Measurements from ENCODE around the gene RPL36AL. TPM values are rescaled to one million over a fixed set of nuclear protein-coding genes. Genes with fewer than 3 reads are reported as not detected.
A peak's percentile ranks its signal among the peaks of the same experiment; 100 is the strongest.

RPL36AL gene
- total RNA-seq, 2 experiments from 2014 or later, result 238 to 254 TPM

DNA sequence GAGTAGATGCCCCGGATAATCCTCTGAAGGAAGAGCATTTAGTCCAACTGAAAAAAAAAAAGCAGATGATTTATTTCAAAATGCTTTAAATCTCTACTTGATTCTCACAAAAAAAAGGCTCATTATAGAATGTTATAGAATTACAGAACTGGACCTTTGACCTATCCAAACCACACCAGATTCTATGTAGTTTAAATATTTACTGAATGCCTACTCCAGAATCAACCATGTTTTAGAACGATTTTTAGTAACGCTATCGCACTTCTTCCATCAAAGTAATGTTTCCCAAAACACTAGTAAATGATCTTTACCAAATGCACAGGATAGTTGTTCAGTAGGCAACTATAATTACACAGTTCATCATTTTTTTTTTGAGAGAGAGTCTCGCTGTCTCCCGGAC lies 36.8 kb downstream of the RPL36AL start:
- peak overlapping the region; percentile 70 for H3K27ac Mint-ChIP-seq
- no peak for DNase-seq
- H3K4me1 Mint-ChIP-seq, result peaks cover 56% of the 10 kb centered on the region
- peak overlapping the region; percentile 94 for H3K4me3 Mint-ChIP-seq
- H3K9me3 Mint-ChIP-seq, result no peaks in the 10 kb centered on the region
- no peak for ATAC-seq (ENCODE audit: low read depth)
- H3K36me3 Mint-ChIP-seq, result peaks cover 54% of the 10 kb centered on the region
- POLR2A ChIA-PET, result interaction anchor here (1.1 to 5.1 kb wide), 2 partner anchors 15 to 37 kb away, joined by 3 to 57 read pairs; partner anchors contain the start of genes LRR1, MGAT2 and RPL36AL
- H3K27me3 Mint-ChIP-seq, result no peaks in the 10 kb centered on the region

GRCh38 chr14:49582113-49582977 lies 38.1 kb downstream of the RPL36AL start:
- POLR2A ChIA-PET, result interaction anchor here (1.1 kb wide), 1 partner anchor 16 kb away, joined by 3 read pairs; the partner anchor contains the start of gene LRR1
- H3K4me1 Mint-ChIP-seq, result peaks cover 58% of the 10 kb centered on the region
- ATAC-seq (ENCODE audit: low read depth) (no peak), DNase-seq (no peak)
- H3K4me3 Mint-ChIP-seq, result no peak overlapping the region
- H3K27me3 Mint-ChIP-seq, result no peaks in the 10 kb centered on the region
- H3K27ac Mint-ChIP-seq, result peak overlapping the region; percentile 30
- no peaks in the 10 kb centered on the region for H3K9me3 Mint-ChIP-seq
- peaks cover 62% of the 10 kb centered on the region for H3K36me3 Mint-ChIP-seq

DNA sequence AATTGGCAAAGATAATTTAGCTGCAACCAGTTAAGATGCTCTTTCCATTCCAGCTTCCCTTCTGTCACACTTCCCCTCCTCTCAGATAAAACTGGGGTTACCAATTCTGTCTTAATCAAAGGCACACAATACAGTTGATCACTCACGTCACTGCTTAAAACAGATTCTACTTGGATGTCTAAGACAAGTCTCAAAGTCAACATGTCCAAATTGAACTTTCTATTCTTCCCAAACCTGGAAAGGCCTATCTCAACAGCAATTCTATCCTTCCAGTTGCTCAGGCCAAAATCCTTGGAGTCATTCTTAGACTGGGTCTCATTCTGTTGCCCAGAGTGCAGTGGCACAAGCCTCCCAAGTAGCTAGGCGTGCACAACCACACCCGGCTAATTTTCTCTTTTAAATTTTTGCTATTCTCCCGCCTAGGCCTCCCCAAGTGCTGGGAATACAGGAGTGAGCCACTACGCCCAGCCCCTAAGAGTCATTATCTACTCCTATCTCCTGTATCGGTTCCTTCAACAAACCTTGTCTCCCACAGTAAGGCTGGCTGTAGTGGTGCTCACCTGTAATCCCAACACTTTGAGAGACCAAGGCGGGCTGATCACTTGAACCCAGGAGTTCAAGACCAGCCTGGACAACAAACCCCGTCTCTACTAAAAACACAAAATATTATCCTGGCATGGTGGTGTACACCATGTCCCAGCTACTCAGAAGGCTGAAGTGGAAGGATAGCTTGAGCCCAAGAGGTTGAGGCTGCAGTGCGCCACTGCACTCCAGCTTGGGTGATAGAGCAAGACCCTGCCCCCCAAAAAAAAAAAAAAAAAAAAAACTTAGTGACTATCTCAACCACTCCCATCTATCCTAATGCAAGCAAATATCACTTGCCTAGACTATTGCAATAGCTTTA lies 39.0 kb downstream of the RPL36AL start:
- ATAC-seq (ENCODE audit: low read depth) (no peak), DNase-seq (no peak)
- Mint-ChIP-seq H3K4me1 (peaks cover 52% of the 10 kb centered on the region), H3K27me3 (no peaks in the 10 kb centered on the region), H3K4me3 (no peak overlapping the region), H3K27ac (peak overlapping the region; percentile 23), H3K9me3 (no peaks in the 10 kb centered on the region), H3K36me3 (peaks cover 69% of the 10 kb centered on the region)
- POLR2A ChIA-PET, result no interaction called here

GRCh38 chr14:49579841-49580240 lies 40.6 kb downstream of the RPL36AL start:
- DNase-seq, result no peak
- H3K27ac Mint-ChIP-seq, result peak overlapping the region; percentile 19
- peaks cover 48% of the 10 kb centered on the region for H3K4me1 Mint-ChIP-seq
- no peaks in the 10 kb centered on the region for H3K9me3 Mint-ChIP-seq
- H3K4me3 Mint-ChIP-seq, result no peak overlapping the region
- POLR2A ChIA-PET, result no interaction called here
- peaks cover 72% of the 10 kb centered on the region for H3K36me3 Mint-ChIP-seq
- H3K27me3 Mint-ChIP-seq, result no peaks in the 10 kb centered on the region
- ATAC-seq (ENCODE audit: low read depth), result no peak

DNA sequence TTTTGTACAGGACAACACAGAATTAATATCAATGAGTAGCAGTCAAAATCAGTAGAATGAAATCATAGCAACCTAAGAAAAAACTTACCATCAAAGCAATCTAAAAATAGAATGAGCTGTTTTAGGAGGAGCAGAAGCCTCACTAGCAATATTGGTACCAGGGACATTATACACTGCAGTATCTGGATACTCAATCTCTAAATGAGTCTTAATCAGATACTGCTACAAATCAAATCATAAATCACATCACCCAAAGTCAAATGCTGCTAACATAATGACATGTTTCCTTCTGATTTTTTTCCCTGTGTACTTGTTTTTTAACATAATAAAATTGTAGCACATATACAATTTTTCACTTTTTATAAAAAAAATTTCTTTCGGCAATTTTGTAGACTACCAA lies 42.3 kb downstream of the RPL36AL start:
- Mint-ChIP-seq H3K4me3 (no peak overlapping the region), H3K9me3 (peaks cover 2% of the 10 kb centered on the region), H3K27ac (no peak overlapping the region), H3K27me3 (no peaks in the 10 kb centered on the region), H3K36me3 (peaks cover 69% of the 10 kb centered on the region), H3K4me1 (peaks cover 34% of the 10 kb centered on the region)
- POLR2A ChIA-PET, result interaction anchor here (0.5 to 0.7 kb wide), 2 partner anchors 10 to 330 kb away, joined by 3 read pairs; no protein-coding TSS in a partner anchor
- ATAC-seq (ENCODE audit: low read depth) (no peak), DNase-seq (no peak)

DNA sequence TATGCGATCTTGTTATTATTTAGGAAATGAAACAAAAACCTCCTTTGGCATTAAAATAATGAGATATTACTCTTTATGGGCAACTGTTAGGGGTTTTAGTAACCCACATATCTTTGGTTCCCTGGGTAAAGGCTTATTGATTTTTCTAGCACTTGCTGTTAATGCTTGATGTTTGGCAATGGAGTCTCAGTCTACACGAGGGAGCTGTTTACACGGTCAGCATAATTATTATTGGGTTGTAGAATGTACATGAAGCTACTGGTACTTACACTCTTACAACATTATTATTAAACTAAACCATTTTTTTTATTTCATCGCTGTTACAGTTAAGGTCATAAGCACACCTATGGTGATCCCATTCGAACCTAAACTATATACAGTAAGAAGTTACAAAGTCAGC lies 46.4 kb downstream of the RPL36AL start:
- H3K27ac Mint-ChIP-seq, result no peak overlapping the region
- ATAC-seq (ENCODE audit: low read depth) (no peak), DNase-seq (no peak)
- H3K9me3 Mint-ChIP-seq, result peaks cover 4% of the 10 kb centered on the region
- H3K36me3 Mint-ChIP-seq, result peaks cover 64% of the 10 kb centered on the region
- no peaks in the 10 kb centered on the region for H3K27me3 Mint-ChIP-seq
- no peak overlapping the region for H3K4me3 Mint-ChIP-seq
- POLR2A ChIA-PET, result no interaction called here
- peaks cover 9% of the 10 kb centered on the region for H3K4me1 Mint-ChIP-seq

DNA sequence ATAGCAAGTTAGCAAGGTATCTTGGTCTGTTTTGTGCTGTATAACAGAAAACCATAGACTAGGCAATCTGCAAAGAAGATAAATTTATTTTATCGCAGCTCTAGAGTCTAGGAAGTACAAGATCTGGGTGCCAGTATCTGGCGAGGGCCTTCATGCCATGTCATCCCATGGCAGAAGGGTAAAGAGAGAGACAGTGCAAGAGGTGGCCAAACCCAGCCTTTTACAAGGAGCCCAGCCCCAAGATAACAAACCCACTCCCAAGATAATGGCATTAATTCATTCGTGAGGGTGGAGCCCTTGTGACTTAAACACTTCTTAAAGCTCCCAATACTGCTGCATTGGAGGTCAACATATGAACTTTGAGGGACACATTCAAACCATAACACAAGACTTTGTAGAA lies 51.1 kb downstream of the RPL36AL start:
- Mint-ChIP-seq H3K4me1 (no peaks in the 10 kb centered on the region), H3K27me3 (no peaks in the 10 kb centered on the region), H3K27ac (no peak overlapping the region), H3K4me3 (no peak overlapping the region), H3K36me3 (peaks cover 34% of the 10 kb centered on the region), H3K9me3 (peaks cover 3% of the 10 kb centered on the region)
- DNase-seq (no peak), ATAC-seq (ENCODE audit: low read depth) (no peak)
- POLR2A ChIA-PET, result no interaction called here

Other genes starting within 250 kb of the RPL36AL start
- 1,000 to 10,000 TPM; 1,762 to 1,786 TPM for gene RPS29, start 34.2 kb downstream of the RPL36AL start, total RNA-seq
- 10 to 100 TPM; 43.7 to 44.3 TPM for gene LRR1, start 21.7 kb downstream of the RPL36AL start, total RNA-seq
- gene MGAT2, start 173 bp upstream of the RPL36AL start, total RNA-seq, result 10 to 100 TPM; 54.6 to 55.0 TPM
- 1 to 10 TPM; 8.0 to 8.2 TPM for gene DNAAF2, start 14.6 kb upstream of the RPL36AL start, total RNA-seq
- 10 to 100 TPM; 24.0 to 25.5 TPM for gene POLE2, start 67.6 kb upstream of the RPL36AL start, total RNA-seq
- 1 to 10 TPM; 4.6 to 5.6 TPM for gene KLHDC1, start 72.5 kb upstream of the RPL36AL start, total RNA-seq
- 10 to 100 TPM; 43.6 to 44.1 TPM for gene KLHDC2, start 147.5 kb upstream of the RPL36AL start, total RNA-seq
- gene NEMF, start 232.2 kb upstream of the RPL36AL start, total RNA-seq, result 10 to 100 TPM; 90.1 to 91.1 TPM

Measured in activated naive CD8-positive, alpha-beta T cell treated with anti-CD3 and anti-CD28 coated beads, Interleukin-2, amount 10 ng/mL, durations not matched to agents 7 days and 5 days (primary cell).